Chondrocyte (in vitro differentiated cells): ENCODE measurements around the gene SMS. TPM values are rescaled to one million over a fixed set of nuclear protein-coding genes. Genes with fewer than 3 reads are reported as not detected.
A peak's percentile ranks its signal among the peaks of the same experiment; 100 is the strongest.

ENCODE experiments used
- DNase-seq: peaks from one replicate; pipeline ENCODE4 v3.0.0; 2021; ENCODE audit warnings: mixed read lengths, low spot score
- H3K27ac Mint-ChIP-seq: one replicate; pipeline ENCODE4 v1.8.0; 2021; ENCODE audit warnings: mild to moderate bottlenecking, moderate library complexity, mixed read lengths; ENCODE audit not compliant: unreplicated experiment
- H3K27me3 Mint-ChIP-seq: 2 replicates; pipeline ENCODE4 v1.8.0; 2021; ENCODE audit warnings: low read depth, mixed read lengths
- H3K36me3 Mint-ChIP-seq: 2 replicates; pipeline ENCODE4 v1.8.0; 2021; ENCODE audit warnings: low read depth, mixed read lengths
- H3K4me1 Mint-ChIP-seq: 2 replicates; pipeline ENCODE4 v1.8.0; 2021; ENCODE audit warnings: low read depth, mild to moderate bottlenecking, mixed read lengths
- H3K4me3 Mint-ChIP-seq: one replicate; pipeline ENCODE4 v1.8.0; 2021; ENCODE audit warnings: mild to moderate bottlenecking, moderate library complexity, mixed read lengths; ENCODE audit not compliant: unreplicated experiment
- H3K9me3 Mint-ChIP-seq: 2 replicates; pipeline ENCODE4 v1.8.0; 2021; ENCODE audit warnings: low read depth, mixed read lengths
- long read RNA-seq: library from polyadenylated mRNA; stranded (forward); transcript quantifications from one replicate; pipeline ENCODE4 v2.0.0, GENCODE V29; 2021
- total RNA-seq: library from RNA; stranded (reverse); gene quantifications from 3 replicates; pipeline ENCODE4 v1.2.1, GENCODE V29; 2021
- TF ChIP-seq, protein P1 (sequence below): fragments of 200-600 bp; sonication (generic); IDR thresholded peaks from 2 replicates; pipeline ENCODE4 v1.5.0; 2021; ENCODE audit warnings: antibody characterized with exemption, mild to moderate bottlenecking, moderate library complexity

SMS gene
- 73.0 to 131 TPM (median 129 TPM) in 3 replicates for total RNA-seq
- long read RNA-seq, transcript SMS-202 (11 exons, 1,837 nt) = major isoform, 188 of 205 reads
- long read RNA-seq, partial matches to known transcripts = 8 of 205 reads
- long read RNA-seq, other reads (novel, unspliced or antisense) = 9 of 205 reads

- Mint-ChIP-seq H3K36me3 (no peaks in the 10 kb centered on the region), H3K27me3 (no peaks in the 10 kb centered on the region), H3K27ac (peak within 1 kb of the TSS; percentile 98), H3K4me1 (peaks cover 37% of the 10 kb centered on the region), H3K9me3 (no peaks in the 10 kb centered on the region), H3K4me3 (peak within 1 kb of the TSS; percentile 86)
- DNase-seq = no peak
- TF ChIP-seq, protein P1, sequence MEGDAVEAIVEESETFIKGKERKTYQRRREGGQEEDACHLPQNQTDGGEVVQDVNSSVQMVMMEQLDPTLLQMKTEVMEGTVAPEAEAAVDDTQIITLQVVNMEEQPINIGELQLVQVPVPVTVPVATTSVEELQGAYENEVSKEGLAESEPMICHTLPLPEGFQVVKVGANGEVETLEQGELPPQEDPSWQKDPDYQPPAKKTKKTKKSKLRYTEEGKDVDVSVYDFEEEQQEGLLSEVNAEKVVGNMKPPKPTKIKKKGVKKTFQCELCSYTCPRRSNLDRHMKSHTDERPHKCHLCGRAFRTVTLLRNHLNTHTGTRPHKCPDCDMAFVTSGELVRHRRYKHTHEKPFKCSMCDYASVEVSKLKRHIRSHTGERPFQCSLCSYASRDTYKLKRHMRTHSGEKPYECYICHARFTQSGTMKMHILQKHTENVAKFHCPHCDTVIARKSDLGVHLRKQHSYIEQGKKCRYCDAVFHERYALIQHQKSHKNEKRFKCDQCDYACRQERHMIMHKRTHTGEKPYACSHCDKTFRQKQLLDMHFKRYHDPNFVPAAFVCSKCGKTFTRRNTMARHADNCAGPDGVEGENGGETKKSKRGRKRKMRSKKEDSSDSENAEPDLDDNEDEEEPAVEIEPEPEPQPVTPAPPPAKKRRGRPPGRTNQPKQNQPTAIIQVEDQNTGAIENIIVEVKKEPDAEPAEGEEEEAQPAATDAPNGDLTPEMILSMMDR = no peak
Measured at GRCh38 chrX:21940356-21940829, at the start of gene SMS. TSS of gene SMS (plus strand) at chrX:21940709. CDS start at chrX:21940825, 116 bp downstream.

- no peak for DNase-seq
- TF ChIP-seq, protein P1 = no peak
- H3K4me3 Mint-ChIP-seq = no peak overlapping the region
- H3K4me1 Mint-ChIP-seq = peaks cover 3% of the 10 kb centered on the region
- H3K9me3 Mint-ChIP-seq = no peaks in the 10 kb centered on the region
- no peaks in the 10 kb centered on the region for H3K27me3 Mint-ChIP-seq
- H3K36me3 Mint-ChIP-seq = no peaks in the 10 kb centered on the region
- H3K27ac Mint-ChIP-seq = no peak overlapping the region
Measured at GRCh38 chrX:21905313-21905712, 35.2 kb upstream of the SMS start.

DNA sequence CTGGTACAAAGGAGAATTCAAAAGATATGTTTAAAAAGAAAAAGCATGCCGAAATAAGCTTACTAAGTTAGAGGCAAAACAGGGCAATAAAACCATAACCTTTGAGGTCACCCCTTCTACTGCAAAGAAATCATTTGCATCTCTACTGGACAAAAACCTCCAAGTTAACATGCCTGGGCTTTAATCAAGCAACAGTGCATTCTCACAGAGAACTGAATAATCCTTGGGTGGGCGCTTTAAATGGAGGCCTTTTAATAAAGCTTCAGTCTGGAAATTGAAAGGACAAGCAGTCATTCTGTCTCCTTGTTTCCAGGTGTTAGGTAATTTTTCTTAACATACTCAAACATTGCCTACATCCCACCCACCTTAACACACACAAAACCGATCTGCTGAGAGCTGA, 34.6 kb upstream of the SMS start:
- H3K36me3 Mint-ChIP-seq = no peaks in the 10 kb centered on the region
- DNase-seq = no peak
- no peak overlapping the region for H3K27ac Mint-ChIP-seq
- H3K4me3 Mint-ChIP-seq = no peak overlapping the region
- TF ChIP-seq, protein P1 = no peak
- H3K27me3 Mint-ChIP-seq = no peaks in the 10 kb centered on the region
- H3K9me3 Mint-ChIP-seq = no peaks in the 10 kb centered on the region
- H3K4me1 Mint-ChIP-seq = peaks cover 3% of the 10 kb centered on the region

- H3K36me3 Mint-ChIP-seq = no peaks in the 10 kb centered on the region
- H3K4me3 Mint-ChIP-seq = no peak overlapping the region
- H3K4me1 Mint-ChIP-seq = peaks cover 3% of the 10 kb centered on the region
- no peaks in the 10 kb centered on the region for H3K9me3 Mint-ChIP-seq
- DNase-seq = no peak
- H3K27ac Mint-ChIP-seq = no peak overlapping the region
- H3K27me3 Mint-ChIP-seq = no peaks in the 10 kb centered on the region
- TF ChIP-seq, protein P1 = no peak
Measured at GRCh38 chrX:21907260-21907659, 33.2 kb upstream of the SMS start.

DNA sequence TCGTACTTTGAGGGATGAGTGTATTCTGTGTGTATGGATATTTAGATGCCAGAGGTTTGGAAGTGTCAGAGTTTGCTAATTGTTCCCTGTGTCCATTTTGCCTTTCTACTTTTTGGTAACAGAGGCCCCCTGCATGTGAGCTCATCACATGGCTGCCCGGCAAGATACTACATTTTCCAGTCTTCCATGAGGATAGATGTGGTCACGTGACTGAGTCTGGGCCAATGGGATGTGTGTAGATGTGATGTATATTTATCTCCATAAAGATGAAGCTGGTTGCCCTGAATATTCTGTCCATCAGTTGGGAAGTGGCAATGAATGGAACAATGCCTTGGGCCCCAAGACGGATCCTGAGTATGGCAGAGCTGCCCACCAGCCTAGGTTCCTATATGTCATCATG, 29.0 kb upstream of the SMS start:
- no peak for DNase-seq
- TF ChIP-seq, protein P1 = no peak
- Mint-ChIP-seq H3K4me1 (peaks cover 11% of the 10 kb centered on the region), H3K36me3 (no peaks in the 10 kb centered on the region), H3K27me3 (no peaks in the 10 kb centered on the region), H3K27ac (no peak overlapping the region), H3K4me3 (no peak overlapping the region), H3K9me3 (no peaks in the 10 kb centered on the region)
